Measurements from ENCODE around the gene MED15.
"Not testable (repeated sequence)": the region's sequence is repeated elsewhere in the genome, so short reads cannot be mapped to it uniquely, and the experiment has no call there.

Gene MED15

DNA sequence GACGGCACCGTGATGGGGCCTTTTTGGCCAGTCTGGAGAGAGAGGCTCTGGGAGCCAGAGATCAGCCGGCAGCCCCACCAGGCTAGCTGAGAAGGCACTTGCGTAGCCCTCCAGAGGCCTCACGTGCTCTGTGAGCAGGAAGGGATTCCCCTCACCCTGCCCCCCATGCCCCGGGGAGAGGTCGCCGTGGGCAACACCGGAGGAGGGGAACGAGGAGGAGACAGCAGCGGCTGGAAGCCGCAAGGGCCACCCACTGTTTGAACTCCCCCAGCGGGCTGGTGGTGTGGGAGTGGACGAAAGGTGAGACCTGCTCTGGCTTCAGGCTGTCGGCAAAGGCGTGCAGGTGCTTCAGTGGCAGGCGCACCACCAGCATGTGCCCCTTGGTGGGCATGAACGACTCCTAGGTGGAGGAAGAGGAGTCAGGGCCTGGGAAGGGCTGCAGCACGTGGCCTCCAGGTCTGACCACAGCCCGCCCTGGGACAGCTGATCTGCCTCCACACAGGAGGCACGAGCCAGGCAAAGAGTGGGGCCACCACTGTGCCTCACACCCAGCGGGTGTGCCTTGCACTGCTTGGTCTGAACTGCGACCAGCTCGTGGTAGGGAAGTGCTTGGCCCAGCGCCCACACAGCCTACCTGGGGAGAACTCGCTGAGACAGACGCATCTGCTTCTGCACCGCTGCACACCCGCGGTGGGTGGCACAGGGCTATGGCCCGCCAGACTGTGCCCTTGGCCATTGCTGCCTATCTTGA is 99.9 kb downstream of the MED15 start:
- DNase-seq, result no peak

DNA sequence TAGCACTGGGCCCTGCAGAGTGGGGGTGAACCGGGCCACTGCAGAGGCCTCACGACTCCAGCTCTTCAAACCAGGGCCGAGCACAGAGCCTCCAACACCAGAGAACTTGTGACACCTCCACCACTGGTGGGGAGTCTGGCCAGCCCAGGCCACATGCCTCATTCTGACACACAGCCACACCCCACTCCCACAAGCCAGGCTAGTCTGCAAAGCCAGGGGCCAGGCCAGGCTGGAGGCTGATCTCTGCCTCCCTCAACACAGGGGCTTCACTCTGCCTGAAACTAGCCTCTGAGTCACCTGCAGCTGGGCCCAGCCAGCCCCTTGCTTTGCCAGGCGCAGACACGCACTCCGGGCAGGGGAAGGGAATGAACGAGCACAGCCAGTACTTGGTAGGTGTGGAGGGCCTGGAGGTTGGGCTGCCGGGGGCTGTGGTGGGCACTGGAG is 102.9 kb downstream of the MED15 start:
- no peak for DNase-seq

DNA sequence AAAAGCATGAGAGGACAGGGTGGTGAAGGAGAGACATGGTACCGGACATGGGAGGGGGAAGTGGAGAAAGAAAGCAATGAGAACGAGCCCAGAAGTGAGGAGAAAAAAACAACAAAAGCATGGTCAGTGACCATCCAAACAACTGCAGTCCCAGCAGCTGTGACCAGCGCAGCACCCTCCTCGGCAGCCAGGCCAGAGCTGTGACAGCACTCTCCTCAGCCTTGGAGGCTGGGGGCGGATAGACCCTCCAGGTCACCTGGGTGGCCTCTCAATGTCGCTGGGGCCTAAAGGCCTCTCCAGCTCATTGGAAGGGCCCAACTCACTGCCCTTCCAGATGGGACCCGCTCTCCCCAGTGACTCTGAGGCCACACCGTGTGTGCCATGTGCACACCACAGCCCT is 103.3 kb downstream of the MED15 start:
- no peak for DNase-seq

DNA sequence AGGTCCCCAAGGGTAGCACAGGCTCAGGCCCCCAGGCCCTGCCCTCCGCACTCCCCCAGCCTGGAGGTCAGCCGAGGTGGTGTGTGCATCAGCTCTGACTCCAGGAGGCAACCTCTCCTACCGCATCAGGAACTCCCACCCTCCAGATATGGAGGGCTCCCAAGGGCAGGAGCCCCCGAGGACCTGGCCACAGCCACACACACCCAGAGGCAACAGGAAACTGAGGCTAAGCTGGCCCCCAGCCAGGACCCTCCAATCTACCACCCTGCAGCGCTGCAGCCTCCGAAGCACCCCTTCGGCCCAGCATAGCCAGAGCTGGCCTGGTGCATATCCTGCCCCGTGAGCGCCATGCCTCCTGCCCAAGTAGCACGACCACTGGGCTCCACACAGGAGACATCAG is 104.0 kb downstream of the MED15 start:
- no peak for DNase-seq

DNA sequence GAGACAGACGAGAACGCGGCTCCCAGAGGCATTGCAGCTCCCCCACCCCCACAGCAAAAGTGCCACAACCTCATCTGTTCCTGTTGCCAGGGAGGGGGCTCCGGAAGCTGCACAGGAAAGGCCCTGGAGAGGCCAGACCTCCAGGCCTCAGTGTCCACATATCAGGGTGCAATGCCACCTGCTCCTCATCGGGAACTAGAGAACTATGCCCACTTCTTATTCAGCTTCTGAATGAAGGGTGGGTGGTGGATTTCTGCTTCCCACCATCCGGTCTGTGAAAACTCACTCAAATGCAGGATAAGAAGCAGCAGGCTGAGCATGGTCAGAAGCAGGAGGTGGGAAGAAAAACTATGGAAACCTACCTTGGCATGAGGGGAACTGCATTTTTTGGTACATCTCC is 105.9 kb downstream of the MED15 start:
- DNase-seq, result no peak

DNA sequence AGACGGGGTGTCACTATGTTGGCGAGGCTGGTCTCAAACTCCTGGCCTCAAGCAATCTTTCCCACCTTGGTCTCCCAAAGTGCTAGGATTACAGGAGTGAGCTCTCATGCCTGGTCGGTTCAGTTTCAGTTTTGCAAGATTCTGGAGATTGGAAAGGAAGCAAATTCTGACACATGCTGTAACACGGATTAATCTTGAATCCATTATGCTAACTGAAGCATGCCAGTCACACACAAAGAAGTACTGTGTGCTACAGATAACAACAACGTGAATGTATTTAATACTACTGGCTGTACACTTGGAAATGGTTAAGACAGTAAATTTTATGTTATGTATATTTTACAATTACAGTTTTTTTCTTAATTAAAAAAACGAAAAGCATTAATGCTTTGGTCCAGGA is 107.6 kb downstream of the MED15 start:
- DNase-seq, result no peak

DNA sequence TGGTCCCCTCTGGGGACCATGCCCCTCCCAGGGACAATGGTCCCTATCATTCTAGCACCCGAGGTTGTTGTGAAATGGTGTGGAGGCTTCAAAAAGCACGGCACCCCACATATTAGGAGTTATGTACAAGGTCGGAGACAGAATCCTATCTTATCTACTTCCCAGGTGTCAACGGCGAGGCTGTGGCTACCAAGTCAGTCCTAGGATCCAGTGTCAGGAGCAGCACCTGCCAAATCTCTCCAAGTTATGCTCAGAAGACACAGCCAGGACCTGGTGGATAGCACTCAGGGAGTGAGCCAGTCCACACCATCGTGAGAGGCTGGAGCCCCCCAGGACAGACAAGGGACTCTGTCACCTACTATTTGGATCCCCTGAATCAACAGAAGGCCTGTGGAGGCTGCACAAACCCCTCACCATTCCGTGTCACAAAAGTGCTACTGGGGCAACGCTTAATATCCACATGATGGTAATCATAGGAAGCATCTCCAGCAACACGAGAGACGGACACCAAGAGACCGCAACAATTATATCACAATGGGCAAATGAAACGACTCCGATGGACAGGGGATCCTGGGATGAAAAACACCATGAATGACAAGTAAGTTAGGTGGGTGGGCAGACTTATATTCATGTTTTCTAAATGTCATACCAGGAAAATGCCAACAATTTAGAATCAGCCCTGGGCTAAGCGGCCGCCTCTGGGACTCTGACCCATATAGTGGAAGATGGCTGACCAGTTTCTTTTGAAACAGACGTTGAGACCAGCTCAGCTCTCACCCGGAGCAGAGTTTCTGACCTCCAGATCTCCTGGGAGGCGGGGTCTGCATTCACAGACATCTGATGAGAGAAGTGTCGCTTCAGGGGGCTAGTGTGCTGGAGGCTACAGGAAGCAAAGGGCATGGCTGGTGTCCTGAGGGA is 108.4 kb downstream of the MED15 start:
- no peak for DNase-seq

DNA sequence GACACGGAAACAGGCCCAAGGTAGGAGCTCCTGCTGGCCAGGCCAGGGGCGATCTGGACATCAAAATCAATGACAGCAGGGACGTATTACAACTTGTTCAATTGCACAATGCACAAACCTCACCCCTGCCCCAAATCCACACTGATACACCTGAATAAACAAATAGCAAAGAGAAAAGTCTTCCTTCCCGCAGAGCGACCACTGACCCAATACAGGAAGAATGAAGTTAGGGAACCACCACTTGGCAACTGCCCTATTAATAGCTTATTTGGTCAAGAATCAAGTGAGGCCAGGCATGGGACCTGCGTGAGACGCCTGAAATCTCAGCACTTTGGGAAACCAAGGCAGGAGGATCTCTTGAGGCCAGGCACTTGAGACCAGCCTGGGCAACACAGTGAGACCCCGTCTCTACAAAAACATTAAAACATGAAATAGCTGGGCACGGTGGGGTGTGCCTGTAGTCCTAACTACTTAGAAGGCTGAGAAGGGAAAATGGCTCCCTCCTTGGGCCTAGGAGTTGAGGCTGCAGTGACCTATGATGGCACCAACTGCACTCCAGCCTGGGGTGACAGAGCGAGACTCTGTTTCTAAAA is 109.1 kb downstream of the MED15 start:
- no peak for DNase-seq

DNA sequence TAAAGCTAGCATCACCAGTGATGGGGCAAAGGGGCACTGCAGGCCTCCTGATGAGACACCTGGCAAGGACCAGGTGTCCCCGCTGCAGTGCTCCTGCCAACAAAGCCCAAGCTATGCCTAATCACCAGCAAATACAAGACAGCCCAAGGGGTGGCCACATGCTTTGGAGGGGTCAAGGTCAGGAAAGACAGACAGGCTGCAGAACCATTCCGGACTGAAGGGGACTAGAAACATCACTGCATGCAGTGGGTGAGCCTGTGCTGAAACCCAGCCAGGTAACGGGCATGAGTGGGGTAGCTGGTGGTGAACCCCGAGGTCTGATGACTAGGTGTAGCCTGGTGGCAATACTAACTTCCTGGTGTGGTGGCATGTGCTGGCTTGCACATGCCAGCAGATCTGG is 111.1 kb downstream of the MED15 start:
- DNase-seq, result no peak

DNA sequence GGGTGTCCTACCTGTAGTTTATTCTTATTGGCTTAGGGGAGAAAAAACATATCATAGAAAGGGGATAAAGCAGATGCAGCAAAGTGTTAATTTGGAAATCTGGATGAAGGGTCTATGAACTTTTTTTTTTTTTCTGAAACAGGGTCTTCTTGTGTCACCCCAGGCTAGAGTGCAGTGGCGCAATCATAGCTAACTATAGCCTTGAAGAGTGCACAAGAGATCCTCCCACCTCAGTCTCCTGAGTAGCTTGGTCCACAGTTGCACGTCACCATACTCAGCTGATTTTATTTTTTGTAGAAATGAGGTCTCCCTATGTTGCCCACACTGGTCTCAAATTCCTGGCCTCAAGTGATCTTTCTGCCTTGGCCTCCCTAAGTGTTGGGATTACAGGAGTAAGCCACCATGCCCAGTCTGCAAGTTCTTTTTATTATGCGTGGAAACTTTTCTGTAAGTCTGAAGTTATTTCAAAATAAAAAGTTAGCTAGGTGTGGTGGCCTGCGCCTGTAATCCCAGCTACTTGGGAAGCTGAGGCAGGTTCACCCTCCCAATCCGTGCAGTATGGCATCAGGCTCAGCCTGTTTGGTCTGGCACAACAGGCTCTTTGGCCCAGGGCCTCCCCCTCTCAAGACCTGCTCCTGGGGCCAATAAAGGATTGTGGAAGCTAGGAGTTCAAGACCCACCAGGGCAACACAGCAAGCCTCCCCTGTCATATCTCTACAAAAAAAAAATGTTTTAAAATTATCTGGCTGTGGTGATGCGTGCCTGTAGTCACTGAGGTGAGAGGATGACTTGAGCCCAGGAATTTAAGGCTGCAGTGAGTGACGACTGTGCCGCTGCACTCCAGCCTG is 111.9 kb downstream of the MED15 start:
- DNase-seq, result no peak

DNA sequence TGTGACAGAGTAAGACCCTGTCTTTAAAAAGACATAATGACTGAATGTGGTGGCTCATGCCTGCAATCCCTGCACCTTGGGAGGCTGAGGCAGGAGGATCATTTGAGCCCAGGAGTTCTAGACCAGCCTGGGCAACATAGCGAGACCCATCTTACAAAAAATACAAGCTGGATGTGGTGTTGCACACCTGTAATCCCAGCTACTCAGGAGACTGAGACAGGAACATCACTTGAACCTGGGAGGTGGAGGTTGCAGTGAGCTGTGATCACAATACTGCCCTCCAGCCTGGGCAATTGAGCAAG is 112.4 kb downstream of the MED15 start:
- not testable (repeated sequence) for DNase-seq

DNA sequence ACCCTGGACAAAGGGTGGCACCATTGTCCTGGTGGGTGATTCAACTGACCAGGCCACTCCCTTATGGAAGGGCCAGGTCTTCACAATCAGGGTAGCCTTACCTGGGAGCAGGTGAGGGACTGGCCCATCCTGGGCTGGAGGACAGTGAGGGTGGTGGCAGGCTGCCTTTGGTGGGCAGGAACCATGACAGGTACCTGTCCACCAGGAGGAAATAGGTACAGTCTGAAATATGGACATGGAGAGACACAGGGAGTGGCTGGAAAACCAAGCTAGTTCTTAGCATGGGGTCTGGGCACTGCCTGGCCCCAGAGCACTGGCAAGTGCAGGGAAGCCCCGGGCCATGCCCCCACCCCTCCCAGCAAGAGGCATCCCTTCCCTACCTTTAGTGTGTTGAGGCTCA is 113.8 kb downstream of the MED15 start:
- DNase-seq, result no peak

DNA sequence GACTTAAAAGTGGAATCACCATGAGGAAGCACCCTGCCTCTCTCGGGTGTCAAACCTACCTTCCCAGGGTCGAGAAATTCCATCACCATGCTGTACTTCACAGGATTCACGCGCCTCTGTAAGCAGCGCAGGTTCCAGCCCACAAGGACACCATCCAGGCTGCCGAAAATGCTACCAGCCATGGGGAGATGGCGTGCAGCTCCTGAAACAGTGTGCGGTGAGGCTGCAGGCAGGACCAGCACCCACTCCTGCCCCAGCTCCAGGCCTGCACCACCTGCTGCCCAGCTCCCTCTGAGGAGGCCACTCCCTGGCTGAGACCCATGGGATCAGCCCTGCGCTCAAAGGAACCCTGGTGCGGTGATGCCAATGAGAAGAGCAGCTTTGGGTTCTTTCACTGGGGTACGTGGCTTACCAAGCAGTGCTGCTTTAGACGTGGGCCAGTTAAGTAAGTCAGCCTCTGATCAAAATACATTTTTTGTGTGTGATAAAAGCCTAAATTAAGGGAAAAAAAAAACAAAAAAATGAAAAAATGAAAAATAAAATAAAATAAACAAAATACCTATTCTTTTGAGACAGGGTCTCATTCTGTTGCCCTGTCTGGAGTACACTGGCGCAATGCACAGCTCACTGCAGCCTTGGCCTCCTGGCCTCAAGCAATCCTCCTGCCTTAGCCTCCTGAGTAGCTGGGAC is 115.4 kb downstream of the MED15 start:
- no peak for DNase-seq

DNA sequence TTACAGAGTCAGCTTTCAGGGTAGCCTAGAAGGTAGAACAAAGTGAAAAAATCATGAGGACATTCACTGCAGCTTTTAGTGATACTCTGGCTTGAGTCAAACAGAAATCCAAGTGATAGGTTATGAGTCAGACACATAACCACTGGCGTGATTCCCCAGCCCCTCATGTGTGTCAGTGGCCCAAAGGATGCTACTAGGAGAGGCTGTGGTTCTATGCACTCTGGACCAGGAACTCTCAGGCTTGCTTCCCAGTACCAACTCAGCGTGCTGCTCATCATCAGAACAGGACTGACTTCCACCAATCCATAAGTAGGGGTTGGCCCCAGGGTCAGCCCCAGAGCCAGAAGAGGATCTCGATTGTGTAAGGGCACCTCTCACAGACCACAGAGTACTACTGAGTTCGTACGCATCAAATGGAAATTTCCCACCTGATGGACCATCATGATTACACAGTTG is 116.8 kb downstream of the MED15 start:
- no peak for DNase-seq

DNA sequence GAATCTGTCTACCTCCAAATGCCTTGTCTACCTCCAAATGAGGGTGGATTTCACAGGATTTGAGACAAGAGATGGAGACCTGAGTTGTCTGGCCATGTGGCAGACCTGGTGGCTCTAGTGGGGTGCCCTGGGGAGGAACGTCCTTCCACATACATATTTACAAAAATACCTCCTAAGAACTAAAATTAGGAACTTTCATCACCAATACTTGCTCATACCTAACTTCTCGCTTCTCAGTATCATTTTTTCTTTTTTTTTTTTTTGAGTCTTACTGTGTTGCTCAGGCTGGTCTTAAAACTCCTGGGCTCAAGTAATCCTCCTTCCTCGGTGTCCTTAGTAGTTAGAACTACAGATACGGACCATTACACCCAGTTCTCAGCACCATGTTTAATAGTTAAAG is 117.9 kb downstream of the MED15 start:
- no peak for DNase-seq

DNA sequence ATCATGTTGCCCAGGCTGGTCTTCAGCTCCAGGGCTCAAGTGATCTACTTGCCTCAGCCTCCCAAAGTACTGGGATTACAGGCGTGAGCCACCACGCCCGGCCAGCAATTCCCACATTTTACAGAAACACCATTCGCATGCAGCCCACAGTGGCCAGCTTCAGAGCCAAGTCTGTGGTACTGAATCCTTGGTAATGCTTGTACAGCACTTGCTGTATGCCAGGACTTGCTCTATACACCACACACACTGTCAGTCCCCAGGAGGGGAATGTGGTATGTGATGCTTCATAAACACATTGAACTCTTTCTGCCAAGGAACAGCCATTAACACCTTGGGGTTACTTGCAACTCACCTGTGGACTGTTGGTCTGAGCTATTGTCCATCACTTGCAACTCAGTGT is 119.4 kb downstream of the MED15 start:
- no peak for DNase-seq

DNA sequence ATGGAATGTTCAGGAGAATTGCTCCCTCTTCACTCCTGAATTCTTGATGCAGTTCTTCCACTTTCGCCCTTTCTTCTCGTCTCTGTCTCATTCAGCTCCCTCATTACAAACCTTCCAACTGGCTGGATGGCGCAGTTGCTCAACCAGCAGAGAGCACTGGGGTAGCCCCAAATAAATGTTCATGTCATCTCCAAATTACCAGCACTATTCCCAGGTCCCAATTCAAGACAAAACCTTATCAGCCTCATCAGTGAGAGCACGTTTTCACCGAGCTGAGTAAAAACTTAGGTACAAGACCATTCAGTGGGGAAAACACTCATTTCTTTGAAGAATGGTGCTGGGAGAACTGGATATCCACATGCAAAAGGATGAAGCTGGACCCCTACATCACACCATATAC is 120.0 kb downstream of the MED15 start:
- no peak for DNase-seq

DNA sequence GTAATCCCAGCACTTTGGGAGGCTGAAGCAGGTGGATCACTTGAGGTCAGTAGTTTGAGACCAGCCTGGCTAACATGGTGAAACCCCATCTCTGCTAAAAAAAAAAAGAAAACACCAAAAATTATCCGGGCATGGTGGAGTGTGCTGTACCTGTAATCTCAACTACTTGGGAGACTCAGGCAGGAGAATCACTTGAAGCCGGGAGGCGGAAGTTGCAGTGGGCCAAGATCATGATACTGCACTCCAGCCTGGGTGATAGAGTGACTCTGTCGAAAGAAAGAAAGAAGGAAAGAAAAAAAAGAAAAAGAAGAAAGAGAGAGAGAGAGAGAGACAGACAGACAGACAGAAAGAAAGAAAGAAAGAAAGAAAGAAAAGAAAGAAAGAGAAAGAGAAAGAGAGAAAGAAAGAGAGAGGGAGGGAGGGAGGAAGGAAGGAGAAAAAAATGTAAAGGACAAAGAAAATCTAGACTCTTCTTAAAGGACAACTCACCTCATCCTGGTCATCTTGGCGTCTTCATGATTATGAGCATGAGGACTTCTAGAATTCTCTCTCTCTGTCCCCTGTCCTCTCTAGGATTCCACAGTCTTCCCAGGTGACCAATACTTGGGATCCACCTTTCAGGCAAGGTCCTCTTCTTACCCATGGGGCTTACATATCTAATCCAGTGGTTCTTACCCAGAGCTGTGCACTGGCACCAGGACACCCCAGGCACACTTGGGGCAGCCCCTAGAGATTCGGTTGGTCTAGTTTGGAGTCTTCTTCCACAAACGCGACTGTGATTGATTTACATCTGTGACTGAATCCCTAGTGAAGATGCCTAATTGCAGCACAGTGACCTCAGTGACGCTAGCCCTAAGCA is 120.9 kb downstream of the MED15 start:
- no peak for DNase-seq

DNA sequence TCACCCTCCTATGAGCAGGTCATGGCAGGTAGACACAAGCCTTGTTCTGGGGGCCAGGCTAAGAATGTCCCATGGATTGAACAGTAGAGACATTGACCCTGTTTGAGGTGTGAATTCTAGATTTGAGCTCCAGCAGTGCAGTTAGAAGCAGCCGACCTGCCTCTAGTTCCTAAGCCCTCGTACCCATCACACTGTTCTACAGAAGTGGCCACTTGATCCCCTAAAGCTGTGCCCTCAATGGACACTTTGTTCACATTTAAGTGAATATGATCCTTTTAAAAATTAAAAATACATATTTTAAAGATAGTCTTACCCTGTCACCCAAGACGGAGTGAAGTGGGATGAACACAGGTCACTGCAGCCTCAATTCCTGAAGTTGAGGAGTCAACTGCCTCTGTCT is 122.0 kb downstream of the MED15 start:
- DNase-seq, result no peak

DNA sequence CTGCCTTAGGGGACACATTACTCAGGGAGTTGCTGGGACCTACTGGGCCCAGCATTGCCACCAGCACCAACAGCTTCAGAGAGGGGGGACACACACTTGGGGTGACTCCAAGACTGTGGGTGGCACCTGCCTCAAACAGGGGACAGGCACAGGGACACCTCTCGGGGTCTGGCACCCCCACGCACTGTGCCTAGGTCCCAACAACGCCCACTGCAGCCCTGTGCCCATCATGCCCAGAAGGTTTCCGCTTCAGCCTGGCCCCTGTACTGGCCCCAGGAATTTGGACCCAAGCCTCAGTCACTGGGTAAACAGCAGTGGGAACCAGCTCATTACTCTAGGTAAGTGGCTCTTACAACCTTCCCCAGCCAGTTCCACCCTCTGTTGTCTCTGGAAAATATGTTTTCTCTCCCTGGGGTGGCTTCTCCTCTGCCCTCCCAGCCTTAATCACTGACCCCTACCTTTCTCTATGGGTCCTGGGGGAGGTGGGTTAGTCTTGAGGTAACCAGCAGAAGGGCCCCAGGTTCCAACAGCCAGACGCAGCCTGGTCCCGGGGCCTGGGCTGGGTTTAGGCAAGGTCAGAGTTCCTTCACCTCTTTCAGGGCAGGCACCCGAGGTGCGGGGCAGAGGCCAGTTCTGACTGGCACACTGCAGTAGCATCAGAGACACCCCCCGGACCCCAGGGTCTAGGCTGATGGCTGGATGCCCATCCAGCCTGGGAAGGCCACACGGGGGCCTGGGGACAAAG is 123.6 kb downstream of the MED15 start:
- DNase-seq, result no peak

DNA sequence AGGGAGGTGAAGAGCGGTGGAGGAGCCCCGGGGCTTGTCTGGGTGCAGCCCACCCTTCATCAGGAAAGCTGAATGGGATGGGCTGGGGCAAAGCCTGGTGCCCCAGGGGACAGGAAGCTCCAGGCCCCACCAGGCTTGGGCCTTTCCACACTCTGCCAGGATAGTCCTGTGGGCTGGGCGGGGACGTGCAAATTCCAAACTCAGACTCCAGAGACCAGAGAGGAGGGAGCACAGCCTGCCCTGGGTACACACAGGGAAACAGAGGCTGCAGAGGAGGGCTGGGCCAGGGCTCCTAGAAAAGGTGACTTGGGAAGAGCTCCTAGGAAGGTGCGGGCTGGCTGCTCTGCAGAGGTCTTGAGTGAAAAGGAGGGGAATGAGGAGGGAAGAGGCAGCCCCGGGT is 124.7 kb downstream of the MED15 start:
- no peak for DNase-seq
